Ovary (tissue), 9 donors: Measurements from ENCODE around the gene EMP2. TPM values are rescaled to one million over a fixed set of nuclear protein-coding genes. Genes with fewer than 3 reads are reported as not detected.

ENCODE experiments used
- DNase-seq, 5 donors: peaks; one replicate each; pipeline ENCODE4 v3.0.0-alpha.2; 2019 to 2020
- H3K27ac ChIP-seq, 2 donors: fragments of 200-600 bp; one replicate each; pipeline versions ENCODE4 v1.5.1 to v1.8.0; 2019 to 2022
- H3K27me3 ChIP-seq: fragments of 200-600 bp; one replicate; pipeline ENCODE4 v1.8.0; 2022
- H3K36me3 ChIP-seq: fragments of 200-600 bp; sonication (generic); one replicate; pipeline ENCODE4 v1.5.1; 2019
- H3K4me1 ChIP-seq: one replicate; pipeline ENCODE4 v1.8.1; 2013; ENCODE audit warnings: mild to moderate bottlenecking, moderate library complexity; ENCODE audit not compliant: insufficient read depth
- H3K4me3 ChIP-seq: fragments of 200-600 bp; sonication (generic); one replicate; pipeline ENCODE4 v1.5.1; 2017
- H3K9me3 ChIP-seq, 2 donors: fragments of 200-600 bp in 1 of 2; sonication (generic) in 1 of 2; one replicate each; pipeline versions ENCODE4 v1.5.1 to v1.8.1; 2013 to 2019; ENCODE audit warnings: mild to moderate bottlenecking in 1 of 2, moderate library complexity in 1 of 2
- EP300 ChIP-seq: sonication (generic); formaldehyde crosslinking; IDR thresholded peaks from one replicate; pipeline ENCODE4 v1.6.1; 2017; ENCODE audit warnings: antibody characterized with exemption
- POLR2A ChIP-seq: fragments of 450-650 bp; IDR thresholded peaks from one replicate; pipeline ENCODE4 v1.6.1; 2017; ENCODE audit warnings: antibody characterized with exemption, mild to moderate bottlenecking, moderate library complexity
- WGBS, 3 donors: extraction: QIAGEN DNeasy Blood & Tissue Kit in 1 of 3; methylation state at CpG; one replicate each; pipeline versions ENCODE4 v1.1.5 to v1.1.7; 2013 to 2017; 5-methylcytosine and 5-hydroxymethylcytosine counted together
- intact Hi-C, 4 donors: fragments of 100-400 bp; cut with DNase I; formaldehyde crosslinking; loops; one replicate each; pipeline versions ENCODE4 v1.11.0 to v1.15.1; 2022 to 2023
- polyA plus RNA-seq, 2 donors: library from polyadenylated mRNA; stranded (reverse); fragments of 200-250 nt in 1 of 2; fragments of 350-450 nt in 1 of 2; fragmentation: Illumina TruSeq in 1 of 2; extraction: RNeasy Lipid Tissue Mini Kit (QIAGEN cat#74804) in 1 of 2; gene quantifications; one replicate each; pipeline ENCODE4 v1.2.3, GENCODE V29; 2013 to 2014
- total RNA-seq, 7 donors: library from RNA; depleted of rRNA in 2 of 7; stranded (reverse); fragments of >200 nt in 2 of 7; fragmentation: NEBNext Ultra II Directional in 3 of 7; extraction: Animal tissue kit (Norgen Biotek cat#: 25700) in 3 of 7; gene quantifications; one replicate each; pipeline versions ENCODE4 v1.1.0 to v1.2.4, GENCODE V29; 2016 to 2023
- TF ChIP-seq, protein P1 (sequence below), 3 donors: fragments of 450-650 bp in 2 of 3; fragments of 200-600 bp in 1 of 3; IDR thresholded peaks; one replicate each; pipeline versions ENCODE4 v1.5.1 to v1.8.0; 2016 to 2022; ENCODE audit warnings: antibody characterized with exemption in 3 of 3, mild to moderate bottlenecking in 1 of 3
- donor health status: DM: no; HTN: no; CAD: no; lungs with moderate emphysema.
- donor health status: DM: no; HTN: no; CAD: no.
- donor health status: Bipolar disorder and iron deficiency.
- donor health status: DM: yes; HTN: yes; CAD: no.
- donor health status: DM: no; HTN: no; CAD: no.
- donor health status: DM: yes; HTN: yes; CAD: no.

Gene EMP2
- total and polyA plus RNA-seq, 9 donors, result 38.9 to 114 (median 83.0) TPM

DNA sequence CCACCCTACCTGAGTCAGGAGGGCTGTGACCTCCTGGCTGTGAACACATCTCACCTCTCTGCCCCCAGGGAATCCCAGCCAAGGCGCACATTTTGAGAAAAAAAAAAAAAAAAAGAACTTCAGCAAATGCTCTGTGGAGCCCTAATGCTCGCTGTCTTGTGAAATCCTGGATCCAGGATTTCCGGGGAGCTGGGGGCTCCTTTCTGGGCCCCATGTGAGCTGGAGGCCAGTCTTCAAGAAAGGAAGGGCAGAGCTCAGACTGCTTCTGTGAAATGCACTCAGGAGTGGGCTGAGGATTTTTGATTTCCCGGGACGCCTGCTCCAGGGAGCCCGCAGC, 36.0 kb upstream of the EMP2 start:
- Histone ChIP-seq H3K27ac (no peak overlapping the region), H3K36me3 (no peaks in the 10 kb centered on the region), H3K27me3 (no peaks in the 10 kb centered on the region), H3K4me3 (no peak overlapping the region), H3K4me1 (peaks cover 6% of the 10 kb centered on the region), H3K9me3 (no peaks in the 10 kb centered on the region)
- no peak for DNase-seq
- intact Hi-C loops, result loop anchor here in 1 of 4 donors (10.0 kb wide), 1 partner anchor 88 kb away; no protein-coding TSS in a partner anchor
- 66 to 70% (median 70%) methylated on average over 6 of the region's 6 CpGs for WGBS, 3 donors
- TF ChIP-seq EP300, result no peak
- TF ChIP-seq, protein P1, sequence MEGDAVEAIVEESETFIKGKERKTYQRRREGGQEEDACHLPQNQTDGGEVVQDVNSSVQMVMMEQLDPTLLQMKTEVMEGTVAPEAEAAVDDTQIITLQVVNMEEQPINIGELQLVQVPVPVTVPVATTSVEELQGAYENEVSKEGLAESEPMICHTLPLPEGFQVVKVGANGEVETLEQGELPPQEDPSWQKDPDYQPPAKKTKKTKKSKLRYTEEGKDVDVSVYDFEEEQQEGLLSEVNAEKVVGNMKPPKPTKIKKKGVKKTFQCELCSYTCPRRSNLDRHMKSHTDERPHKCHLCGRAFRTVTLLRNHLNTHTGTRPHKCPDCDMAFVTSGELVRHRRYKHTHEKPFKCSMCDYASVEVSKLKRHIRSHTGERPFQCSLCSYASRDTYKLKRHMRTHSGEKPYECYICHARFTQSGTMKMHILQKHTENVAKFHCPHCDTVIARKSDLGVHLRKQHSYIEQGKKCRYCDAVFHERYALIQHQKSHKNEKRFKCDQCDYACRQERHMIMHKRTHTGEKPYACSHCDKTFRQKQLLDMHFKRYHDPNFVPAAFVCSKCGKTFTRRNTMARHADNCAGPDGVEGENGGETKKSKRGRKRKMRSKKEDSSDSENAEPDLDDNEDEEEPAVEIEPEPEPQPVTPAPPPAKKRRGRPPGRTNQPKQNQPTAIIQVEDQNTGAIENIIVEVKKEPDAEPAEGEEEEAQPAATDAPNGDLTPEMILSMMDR (IDR thresholded peaks at IDR 0.05), result no peak
- no peak for TF ChIP-seq POLR2A

DNA sequence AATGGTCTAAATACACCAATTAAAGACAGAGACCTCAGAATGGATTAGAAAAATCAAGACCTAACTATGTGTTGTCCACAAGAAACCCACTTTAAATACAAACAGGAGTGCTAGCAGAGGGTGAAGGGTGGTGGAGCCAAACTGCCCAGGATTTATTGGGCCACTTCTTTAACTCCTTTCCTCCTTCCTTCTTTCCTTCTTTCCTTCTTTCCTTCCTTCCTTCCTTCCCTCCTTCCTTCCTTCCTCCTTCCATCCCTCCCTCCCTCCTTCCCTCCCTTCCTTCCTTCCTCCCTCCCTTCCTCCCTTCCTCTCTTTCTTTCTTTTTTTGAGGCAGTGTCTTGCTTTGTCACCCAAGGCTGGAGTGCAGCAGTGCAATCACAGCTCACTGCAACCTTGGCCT, 34.3 kb upstream of the EMP2 start:
- H3K4me3 ChIP-seq, result no peak overlapping the region
- TF ChIP-seq, protein P1 (IDR thresholded peaks at IDR 0.05), result no peak
- TF ChIP-seq EP300 (no peak), POLR2A (no peak)
- no peaks in the 10 kb centered on the region for H3K9me3 ChIP-seq
- H3K27ac ChIP-seq, result no peak overlapping the region
- peaks cover 6% of the 10 kb centered on the region for H3K4me1 ChIP-seq
- H3K36me3 ChIP-seq, result no peaks in the 10 kb centered on the region
- DNase-seq, result no peak
- intact Hi-C loops, result loop anchor here in 1 of 4 donors (10.0 kb wide), 1 partner anchor 90 kb away; no protein-coding TSS in a partner anchor
- H3K27me3 ChIP-seq, result no peaks in the 10 kb centered on the region

DNA sequence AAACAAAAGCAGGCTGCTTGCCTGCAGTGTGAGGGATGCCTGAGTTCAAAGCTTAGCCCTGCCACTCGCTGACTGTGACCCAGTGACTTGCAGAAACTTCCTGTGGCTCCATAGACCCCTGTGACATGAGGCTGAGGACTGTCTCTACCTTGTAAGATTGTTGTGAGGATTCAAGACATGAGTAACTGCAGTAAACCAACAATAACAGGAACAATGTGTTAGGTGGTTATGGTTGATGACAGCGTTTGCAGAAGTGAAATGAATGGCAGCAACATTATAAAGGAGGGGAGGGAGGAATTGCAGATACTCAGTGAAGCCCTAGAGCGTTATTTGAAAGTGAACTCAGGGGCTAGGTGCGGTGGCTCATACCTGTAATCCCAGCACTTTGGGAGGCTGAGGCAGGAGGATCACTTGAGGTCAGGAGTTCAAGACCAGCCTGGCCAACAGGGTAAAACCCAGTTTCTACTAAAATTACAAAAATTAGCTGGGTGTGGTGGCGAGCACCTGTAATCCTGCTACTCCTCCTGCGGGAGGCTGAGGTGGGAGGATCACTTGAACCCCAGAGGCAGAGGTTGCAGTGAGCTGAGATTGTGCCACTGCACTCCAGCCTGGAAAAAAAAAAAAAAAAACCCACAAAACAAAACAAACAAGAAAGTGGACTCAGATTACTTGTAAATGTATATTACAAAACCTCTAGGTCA, 33.5 kb upstream of the EMP2 start:
- TF ChIP-seq, protein P1 (IDR thresholded peaks at IDR 0.05), result no peak
- TF ChIP-seq EP300 (no peak), POLR2A (no peak)
- Histone ChIP-seq H3K36me3 (no peaks in the 10 kb centered on the region), H3K9me3 (no peaks in the 10 kb centered on the region), H3K4me1 (peaks cover 7% of the 10 kb centered on the region), H3K27me3 (no peaks in the 10 kb centered on the region), H3K4me3 (no peak overlapping the region), H3K27ac (no peak overlapping the region)
- DNase-seq, result no peak
- 74 to 95% (median 91%) methylated on average over 6 of the region's 6 CpGs for WGBS, 3 donors
- intact Hi-C loops, result loop anchor here in 1 of 4 donors (10.0 kb wide), 1 partner anchor 91 kb away; no protein-coding TSS in a partner anchor

DNA sequence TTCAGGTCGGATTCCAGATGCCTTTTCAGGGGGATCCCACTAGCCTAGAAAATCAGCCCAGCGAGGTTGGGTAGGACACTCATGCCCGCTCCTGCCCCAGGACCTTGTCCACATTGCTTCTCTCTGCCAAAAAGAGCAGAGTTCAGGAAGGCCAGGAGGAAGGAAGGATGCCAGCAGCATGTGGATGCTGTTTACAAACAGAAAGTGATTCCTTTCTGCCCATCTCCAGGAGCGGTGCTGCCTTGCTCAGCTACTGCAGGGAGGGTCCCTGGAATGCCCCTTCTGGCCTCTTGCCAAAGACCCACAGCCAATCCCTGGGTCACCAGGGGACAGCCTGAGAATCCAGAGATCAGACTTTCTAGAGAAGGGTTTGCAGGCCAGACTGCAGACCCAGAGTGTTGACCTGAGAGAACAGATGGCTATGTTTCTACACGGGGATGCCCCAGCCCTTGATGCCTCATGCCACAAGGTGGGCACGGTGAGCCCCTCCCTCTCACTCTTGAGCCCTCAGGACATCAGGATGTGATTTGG, 32.3 kb upstream of the EMP2 start:
- H3K36me3 ChIP-seq, result no peaks in the 10 kb centered on the region
- no peaks in the 10 kb centered on the region for H3K27me3 ChIP-seq
- intact Hi-C loops, result loop anchor here in 1 of 4 donors (10.0 kb wide), 1 partner anchor 92 kb away; no protein-coding TSS in a partner anchor
- H3K4me3 ChIP-seq, result no peak overlapping the region
- WGBS, 3 donors, result 28 to 49% (median 46%) methylated on average over 6 of the region's 6 CpGs
- H3K27ac ChIP-seq, result no peak overlapping the region
- H3K4me1 ChIP-seq, result peaks cover 7% of the 10 kb centered on the region
- H3K9me3 ChIP-seq, result no peaks in the 10 kb centered on the region
- no peak for DNase-seq
- TF ChIP-seq POLR2A (no peak), EP300 (no peak)
- TF ChIP-seq, protein P1 (IDR thresholded peaks at IDR 0.05), result no peak
